Measurements from ENCODE around the gene GSG1L. TPM values are rescaled to one million over a fixed set of nuclear protein-coding genes. Genes with fewer than 3 reads are reported as not detected.
A peak's percentile ranks its signal among the peaks of the same experiment; 100 is the strongest.
"Not testable (repeated sequence)": the region's sequence is repeated elsewhere in the genome, so short reads cannot be mapped to it uniquely, and the experiment has no call there.

GSG1L gene
- total and polyA plus RNA-seq, 5 experiments from 2014 or later = not detected

DNA sequence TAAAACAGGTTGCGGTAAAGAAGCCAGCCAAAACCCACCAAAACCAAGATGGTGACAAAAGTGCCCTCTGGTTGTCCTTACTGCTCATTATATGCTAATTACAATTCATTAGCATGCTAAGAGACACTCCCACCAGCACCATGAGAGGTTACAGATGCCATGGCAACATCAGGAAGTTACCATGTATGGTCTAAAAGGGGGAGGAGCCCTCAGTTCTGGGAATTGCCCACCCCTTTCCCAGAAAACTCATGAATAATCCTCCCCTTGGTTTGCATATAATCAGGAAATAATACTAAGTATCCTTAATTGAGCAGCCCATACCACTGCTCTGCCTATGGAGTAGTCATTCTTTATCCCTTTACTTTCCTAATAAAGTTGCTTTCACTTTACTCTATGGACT is 190.9 kb downstream of the GSG1L start:
- DNase-seq, H3K27ac Mint-ChIP-seq, POLR2A ChIA-PET, H3K4me3 Mint-ChIP-seq, ATAC-seq, H3K4me1 Mint-ChIP-seq: not testable (repeated sequence)
- Mint-ChIP-seq H3K9me3 (peaks cover 0 to 63% (median 16%) of the 10 kb centered on the region in 9 donors), H3K27me3 (peaks cover 5 to 12% (median 8%) of the 10 kb centered on the region in 5 donors), H3K36me3 (peaks cover 0 to 31% (median 3%) of the 10 kb centered on the region in 3 donors)

DNA sequence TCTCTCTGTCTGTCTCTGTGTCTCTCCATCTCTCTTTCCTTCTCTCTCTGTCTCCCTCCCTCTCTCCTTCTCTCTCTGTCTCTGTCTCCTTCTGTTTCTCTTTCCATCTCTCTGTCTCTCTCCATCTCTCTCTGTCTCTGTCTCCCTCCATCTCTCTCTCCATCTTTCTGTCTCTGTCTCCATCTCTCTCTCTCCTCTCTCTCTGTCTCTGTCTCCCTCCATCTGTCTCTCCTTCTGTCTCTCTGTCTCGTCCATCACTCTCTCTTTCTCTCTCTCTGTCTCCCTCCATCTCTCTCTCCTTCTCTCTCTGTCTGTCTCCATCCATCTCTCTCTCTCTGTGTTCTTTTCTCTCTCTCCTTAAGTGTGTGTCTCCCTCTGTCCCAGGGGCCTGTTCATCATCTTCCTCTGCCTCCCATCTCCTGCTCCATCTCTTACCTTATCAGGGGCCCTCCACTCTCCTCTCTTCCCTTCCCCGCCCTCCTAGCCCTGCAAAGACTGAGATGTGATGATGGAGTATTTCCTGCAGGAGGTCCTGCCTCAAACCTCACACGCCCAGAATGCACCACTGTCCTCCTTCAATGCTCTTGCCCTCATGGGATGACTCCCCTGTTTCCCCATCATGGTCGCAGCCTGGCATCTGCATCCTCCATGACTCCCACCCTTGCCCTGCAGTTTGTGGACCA is 193.3 kb downstream of the GSG1L start:
- DNase-seq = no peak
- Mint-ChIP-seq H3K27ac (no peak overlapping the region), H3K4me3 (no peak overlapping the region), H3K27me3 (peaks cover 2 to 11% (median 4%) of the 10 kb centered on the region in 5 donors), H3K9me3 (peaks cover 0 to 58% (median 16%) of the 10 kb centered on the region in 9 donors), H3K36me3 (peaks cover 0 to 27% (median 0%) of the 10 kb centered on the region in 3 donors), H3K4me1 (peaks cover 2 to 8% (median 6%) of the 10 kb centered on the region in 4 donors)
- POLR2A ChIA-PET = no interaction called here
- ATAC-seq = no peak

- no peak overlapping the region for H3K27ac Mint-ChIP-seq
- H3K4me3 Mint-ChIP-seq = no peak overlapping the region
- POLR2A ChIA-PET = no interaction called here
- H3K4me1 Mint-ChIP-seq = peaks cover 2 to 8% (median 6%) of the 10 kb centered on the region in 4 donors
- H3K27me3 Mint-ChIP-seq = peaks cover 0 to 8% (median 2%) of the 10 kb centered on the region in 5 donors
- peaks cover 0 to 55% (median 13%) of the 10 kb centered on the region in 9 donors for H3K9me3 Mint-ChIP-seq
- ATAC-seq (no peak), DNase-seq (no peak)
- H3K36me3 Mint-ChIP-seq = peaks cover 0 to 21% (median 0%) of the 10 kb centered on the region in 3 donors
Observed at GRCh38 chr16:27869411-27869810, 194.1 kb downstream of the GSG1L start.

GRCh38 chr16:27868180-27868579 is 195.3 kb downstream of the GSG1L start:
- peak overlapping the region in 1 of 10 donors; percentile 40 for H3K4me3 Mint-ChIP-seq
- POLR2A ChIA-PET = no interaction called here
- peaks cover 0 to 25% (median 3%) of the 10 kb centered on the region in 3 donors for H3K36me3 Mint-ChIP-seq
- H3K4me1 Mint-ChIP-seq = peaks cover 2 to 8% (median 6%) of the 10 kb centered on the region in 4 donors
- H3K27ac Mint-ChIP-seq = peak overlapping the region in 1 of 10 donors; percentile 26
- no peak for DNase-seq
- no peak for ATAC-seq
- peaks cover 0 to 11% (median 1%) of the 10 kb centered on the region in 5 donors for H3K27me3 Mint-ChIP-seq
- H3K9me3 Mint-ChIP-seq = peaks cover 7 to 55% (median 24%) of the 10 kb centered on the region in 9 donors

DNA sequence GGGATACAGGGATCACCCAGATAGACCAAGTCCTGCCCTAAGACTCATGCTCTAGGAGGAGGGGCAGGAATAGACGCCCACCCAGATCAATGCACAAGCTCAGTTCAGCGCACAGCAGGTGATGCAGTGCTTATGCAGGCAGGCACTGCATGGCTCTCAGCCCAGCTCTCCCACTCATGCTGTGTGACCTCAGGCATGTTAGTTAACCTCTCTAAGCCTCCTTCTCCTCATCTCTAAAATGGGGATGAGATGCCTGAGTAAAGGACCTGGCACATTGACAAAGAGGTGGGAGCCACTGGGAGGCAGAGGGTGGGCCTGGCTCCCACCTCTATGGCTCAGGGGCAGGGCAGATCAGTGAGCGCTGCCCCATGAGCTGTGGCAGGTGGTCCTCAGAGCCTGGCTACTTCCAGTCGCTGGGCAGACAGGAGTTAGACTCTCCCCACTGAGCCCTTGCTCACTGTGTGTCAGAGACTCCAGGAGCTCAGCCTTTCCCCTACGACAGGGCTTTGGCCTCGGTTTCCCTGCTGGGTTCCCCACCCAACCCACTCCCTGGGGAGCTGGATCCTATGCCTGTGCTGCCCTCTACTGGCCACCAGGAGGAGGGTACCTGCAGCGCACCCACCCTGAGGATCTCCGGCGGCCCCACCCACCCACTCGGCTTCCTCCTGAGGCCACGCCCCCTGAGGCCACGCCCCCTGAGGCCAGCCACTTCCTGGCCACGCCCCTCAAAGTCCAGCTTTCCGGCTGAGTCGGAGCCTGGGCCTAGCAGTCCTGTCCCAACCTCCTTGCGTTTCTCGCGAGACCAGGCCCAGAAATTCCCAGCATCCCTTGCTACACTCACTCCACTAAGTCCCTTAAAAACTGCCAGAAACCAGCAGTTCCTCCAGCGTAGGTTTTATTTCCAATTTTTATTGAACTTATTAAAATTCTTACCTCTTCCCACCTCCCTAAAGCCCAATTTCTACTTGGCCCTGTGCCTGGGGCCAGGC is 196.1 kb downstream of the GSG1L start:
- peak in 1 of 2 donors; percentile 45 for ATAC-seq
- Mint-ChIP-seq H3K27ac (peak overlapping the region in 2 of 10 donors; percentile 26 to 55), H3K9me3 (peaks cover 9 to 55% (median 27%) of the 10 kb centered on the region in 9 donors), H3K4me3 (peak overlapping the region in 1 of 10 donors; percentile 40), H3K27me3 (peaks cover 0 to 11% (median 1%) of the 10 kb centered on the region in 5 donors), H3K36me3 (peaks cover 0 to 29% (median 3%) of the 10 kb centered on the region in 3 donors), H3K4me1 (peaks cover 2 to 8% (median 6%) of the 10 kb centered on the region in 4 donors)
- POLR2A ChIA-PET = no interaction called here
- DNase-seq = peak; percentile 9 to 66 (median 26)

- peaks cover 2 to 8% (median 6%) of the 10 kb centered on the region in 4 donors for H3K4me1 Mint-ChIP-seq
- H3K27me3 Mint-ChIP-seq = peaks cover 0 to 8% (median 4%) of the 10 kb centered on the region in 5 donors
- POLR2A ChIA-PET = no interaction called here
- ATAC-seq (no peak), DNase-seq (no peak)
- H3K9me3 Mint-ChIP-seq = peaks cover 9 to 45% (median 27%) of the 10 kb centered on the region in 9 donors
- no peak overlapping the region for H3K4me3 Mint-ChIP-seq
- H3K27ac Mint-ChIP-seq = no peak overlapping the region
- H3K36me3 Mint-ChIP-seq = peaks cover 0 to 29% (median 3%) of the 10 kb centered on the region in 3 donors
Observed at GRCh38 chr16:27863377-27863776, 200.1 kb downstream of the GSG1L start.

DNA sequence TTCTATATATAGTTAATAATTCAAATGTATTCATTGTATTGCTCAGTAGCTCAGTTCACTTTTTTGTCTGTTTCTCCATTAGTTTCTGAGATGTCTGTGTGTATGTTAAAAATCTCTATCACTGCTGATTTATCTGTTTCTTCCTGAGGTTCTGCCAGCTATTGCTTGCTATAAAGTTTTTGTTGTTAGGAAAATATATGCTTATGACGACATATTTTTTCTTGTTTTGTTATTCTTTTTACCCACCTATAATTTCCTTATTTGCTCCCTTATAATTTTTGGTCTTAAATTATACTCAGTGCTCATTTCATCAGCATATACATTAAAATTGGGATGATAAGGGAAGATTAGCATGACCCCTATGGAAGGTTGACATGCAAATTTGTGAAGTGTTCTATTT is 200.6 kb downstream of the GSG1L start:
- no peak for ATAC-seq
- Mint-ChIP-seq H3K4me3 (no peak overlapping the region), H3K9me3 (peaks cover 9 to 43% (median 24%) of the 10 kb centered on the region in 9 donors), H3K36me3 (peaks cover 0 to 29% (median 3%) of the 10 kb centered on the region in 3 donors), H3K27me3 (peaks cover 0 to 12% (median 6%) of the 10 kb centered on the region in 5 donors), H3K4me1 (peaks cover 2 to 6% (median 3%) of the 10 kb centered on the region in 4 donors), H3K27ac (no peak overlapping the region)
- POLR2A ChIA-PET = no interaction called here
- no peak for DNase-seq

DNA sequence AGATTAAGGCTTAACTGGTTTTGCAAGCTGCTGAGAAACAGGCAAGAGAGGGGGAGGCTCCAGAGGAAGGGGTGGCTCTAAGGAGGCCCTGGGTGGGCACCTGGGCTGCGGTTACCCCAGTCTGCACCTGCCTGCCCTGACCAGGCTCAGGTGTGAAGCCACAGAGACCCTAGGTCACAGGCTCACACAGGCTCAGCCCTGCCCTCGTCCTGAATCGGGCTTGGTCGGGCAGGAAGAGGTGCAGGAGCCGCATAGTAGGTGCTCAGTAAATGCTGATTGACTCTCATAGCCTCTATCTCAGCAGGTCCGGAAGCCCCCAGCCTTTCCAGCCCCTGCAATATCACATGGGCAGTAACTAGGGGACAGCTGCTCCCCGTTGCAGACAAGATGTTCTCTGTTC is 203.4 kb downstream of the GSG1L start:
- H3K4me3 Mint-ChIP-seq = no peak overlapping the region
- peaks cover 9 to 25% (median 19%) of the 10 kb centered on the region in 9 donors for H3K9me3 Mint-ChIP-seq
- peaks cover 3 to 15% (median 10%) of the 10 kb centered on the region in 5 donors for H3K27me3 Mint-ChIP-seq
- H3K27ac Mint-ChIP-seq = no peak overlapping the region
- no peaks in the 10 kb centered on the region for H3K4me1 Mint-ChIP-seq
- DNase-seq (no peak), ATAC-seq (no peak)
- H3K36me3 Mint-ChIP-seq = peaks cover 0 to 20% (median 3%) of the 10 kb centered on the region in 3 donors
- POLR2A ChIA-PET = no interaction called here

DNA sequence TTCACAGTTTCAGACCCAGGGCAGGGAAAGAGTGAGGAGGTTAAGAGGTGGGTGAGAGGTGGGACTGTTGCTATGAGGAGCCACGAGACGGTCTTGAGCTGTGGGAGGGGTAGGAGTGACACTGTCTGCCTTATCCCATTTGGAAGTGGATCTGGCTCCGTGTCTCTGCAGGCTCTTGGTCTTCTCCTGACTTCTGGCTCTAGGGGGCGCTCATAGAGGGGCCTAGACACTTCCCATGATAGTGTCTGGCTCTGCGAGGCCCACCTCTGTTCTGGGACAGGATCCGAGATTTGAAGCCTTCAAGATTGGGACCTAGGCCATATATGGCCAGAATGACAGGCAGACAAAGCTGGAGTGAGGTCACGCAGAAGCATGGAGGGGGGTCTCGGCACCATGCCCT is 204.5 kb downstream of the GSG1L start:
- H3K4me3 Mint-ChIP-seq = no peak overlapping the region
- peaks cover 7 to 19% (median 15%) of the 10 kb centered on the region in 9 donors for H3K9me3 Mint-ChIP-seq
- no peak for DNase-seq
- POLR2A ChIA-PET = no interaction called here
- ATAC-seq = no peak
- H3K4me1 Mint-ChIP-seq = no peaks in the 10 kb centered on the region
- H3K27ac Mint-ChIP-seq = no peak overlapping the region
- H3K36me3 Mint-ChIP-seq = peaks cover 0 to 16% (median 3%) of the 10 kb centered on the region in 3 donors
- H3K27me3 Mint-ChIP-seq = peaks cover 3 to 15% (median 10%) of the 10 kb centered on the region in 5 donors

- peaks cover 15 to 61% (median 38%) of the 10 kb centered on the region in 5 donors for H3K27me3 Mint-ChIP-seq
- no peaks in the 10 kb centered on the region for H3K36me3 Mint-ChIP-seq
Observed at GRCh38 chr16:27853651-27854050, 209.9 kb downstream of the GSG1L start.

DNA sequence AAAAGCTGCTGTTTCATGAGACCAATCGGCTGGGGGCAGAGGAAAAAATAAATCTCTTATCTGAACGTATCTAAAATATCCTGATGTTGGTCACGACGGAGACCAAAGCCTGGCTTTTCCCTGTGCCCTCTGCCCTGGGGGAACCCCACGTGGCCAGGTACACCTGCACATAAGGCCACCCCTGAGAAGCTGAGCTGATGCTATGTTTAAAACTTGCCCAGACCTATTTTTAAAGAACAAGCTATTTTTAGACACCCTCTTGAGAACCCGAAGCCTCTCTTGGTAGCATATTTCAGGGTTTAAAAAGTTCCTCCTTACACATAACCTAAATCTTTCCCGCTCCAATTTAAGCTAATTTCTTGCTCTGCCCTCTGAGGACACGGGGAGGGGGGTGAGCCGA is 210.4 kb downstream of the GSG1L start:
- H3K27me3 Mint-ChIP-seq = peaks cover 18 to 61% (median 44%) of the 10 kb centered on the region in 5 donors
- peaks cover 0 to 1% (median 0%) of the 10 kb centered on the region in 9 donors for H3K9me3 Mint-ChIP-seq
- POLR2A ChIA-PET = no interaction called here
- H3K27ac Mint-ChIP-seq = no peak overlapping the region
- H3K4me3 Mint-ChIP-seq = no peak overlapping the region
- ATAC-seq (no peak), DNase-seq (no peak)
- no peaks in the 10 kb centered on the region for H3K36me3 Mint-ChIP-seq
- H3K4me1 Mint-ChIP-seq = no peaks in the 10 kb centered on the region

More at GRCh38 chr16:27853651-27854050, 209.9 kb downstream of the GSG1L start:
- no peak overlapping the region for H3K4me3 Mint-ChIP-seq
- ATAC-seq (no peak), DNase-seq (no peak)
- POLR2A ChIA-PET = no interaction called here
- H3K27ac Mint-ChIP-seq = no peak overlapping the region
- H3K9me3 Mint-ChIP-seq = peaks cover 0 to 1% (median 0%) of the 10 kb centered on the region in 9 donors
- H3K4me1 Mint-ChIP-seq = no peaks in the 10 kb centered on the region

GRCh38 chr16:27852681-27853080 is 210.8 kb downstream of the GSG1L start:
- POLR2A ChIA-PET = no interaction called here
- no peak for DNase-seq
- Mint-ChIP-seq H3K4me1 (no peaks in the 10 kb centered on the region), H3K27me3 (peaks cover 18 to 61% (median 45%) of the 10 kb centered on the region in 5 donors), H3K36me3 (no peaks in the 10 kb centered on the region), H3K4me3 (no peak overlapping the region), H3K27ac (no peak overlapping the region), H3K9me3 (peaks cover 0 to 1% (median 0%) of the 10 kb centered on the region in 9 donors)
- ATAC-seq = no peak
